H1 (cell line): ENCODE measurements around the gene MAPKAP1.

Experiments used
- CTCF ChIP-seq, 3 experiments: IDR thresholded peaks; 1 replicate in 2 of 3; 2 replicates in 1 of 3; pipeline versions ENCODE4 v1.5.1 to v1.6.1; 2011; ENCODE audit warnings: low read length in 3 of 3, mild to moderate bottlenecking in 3 of 3, inconsistent platforms in 2 of 3, low read depth in 1 of 3, moderate library complexity in 1 of 3; ENCODE audit not compliant: insufficient read depth in 1 of 3; ENCODE audit errors: control extremely low read depth in 1 of 3
- MAX ChIP-seq: IDR thresholded peaks from 2 replicates; pipeline ENCODE4 v1.6.1; 2012; ENCODE audit warnings: inconsistent platforms
- RXRA ChIP-seq: IDR thresholded peaks from 2 replicates; pipeline ENCODE4 v1.6.1; 2011; ENCODE audit warnings: low read depth, mild to moderate bottlenecking, low read length, moderate library complexity; ENCODE audit not compliant: insufficient read depth
- TBP ChIP-seq: IDR thresholded peaks from 2 replicates; pipeline ENCODE4 v1.6.1; 2011; ENCODE audit warnings: low read depth, low read length, improper control_type of control experiment

DNA sequence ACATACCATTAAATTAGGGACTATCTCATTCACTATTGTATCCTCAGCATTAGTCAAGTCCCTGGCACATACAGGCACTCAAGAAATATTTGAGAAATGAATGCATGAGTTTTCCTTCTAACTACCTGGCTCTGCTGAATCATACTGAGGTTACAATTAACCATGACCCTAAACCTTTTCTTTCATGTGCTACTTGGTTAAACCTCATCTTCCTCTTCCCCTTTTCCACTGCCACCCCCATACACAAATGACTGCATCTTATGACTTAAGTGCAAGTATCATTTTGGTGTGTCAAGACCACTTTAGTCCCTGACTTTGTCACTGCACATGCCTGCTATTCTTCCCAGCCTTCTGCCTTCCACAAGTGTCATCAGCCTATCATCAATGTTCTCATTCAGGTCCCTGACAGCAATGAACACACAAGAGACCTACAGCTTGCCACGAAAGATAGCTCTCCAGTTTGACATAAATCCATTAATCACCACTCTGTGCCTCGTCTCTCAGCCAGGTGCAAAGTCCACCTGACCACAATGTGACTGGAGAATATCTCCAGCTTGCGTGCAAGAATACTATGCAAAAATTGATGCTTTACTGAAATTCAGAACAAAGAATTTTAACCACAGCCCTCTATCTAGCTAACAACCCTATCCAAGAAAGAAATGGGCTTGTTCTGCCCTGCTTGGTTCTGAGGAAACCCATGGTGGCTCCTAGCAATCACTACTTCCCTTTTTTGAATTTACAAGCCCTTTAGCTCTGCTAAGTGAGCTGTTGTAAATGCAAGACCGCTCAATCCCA lies 74.5 kb downstream of the MAPKAP1 start:
- TF ChIP-seq TBP (no peak), CTCF (IDR thresholded peaks at IDR 0.05; ENCODE audit: control extremely low read depth in 1 of 3, insufficient read depth in 1 of 3, low read depth in 1 of 3, low read length in 3 of 3) (no peak), RXRA (no peak), MAX (no peak)
